Liver (tissue), 9 donors: ENCODE data around the gene ST3GAL3. TPM values are rescaled to one million over a fixed set of nuclear protein-coding genes. Genes with fewer than 3 reads are reported as not detected.

Experiments used
- DNase-seq: peaks from one replicate; pipeline ENCODE4 v3.0.0-alpha.2; 2017; ENCODE audit warnings: low spot score
- H3K27ac ChIP-seq, 2 donors: one replicate each; pipeline ENCODE4 v1.7.0; 2013; ENCODE audit warnings: inconsistent platforms in 2 of 2, low read length in 2 of 2, control low read depth in 1 of 2, low read depth in 1 of 2, mild to moderate bottlenecking in 1 of 2
- H3K27me3 ChIP-seq, 4 donors: one replicate each; pipeline versions ENCODE4 v1.6.1 to v1.7.0; 2013; ENCODE audit warnings: low read length in 3 of 4, inconsistent platforms in 1 of 4, mild to moderate bottlenecking in 1 of 4, moderate library complexity in 1 of 4; ENCODE audit not compliant: control insufficient read depth in 4 of 4, insufficient read depth in 4 of 4
- H3K36me3 ChIP-seq, 4 donors: one replicate each; pipeline versions ENCODE4 v1.6.1 to v1.7.0; 2013; ENCODE audit warnings: low read length in 3 of 4, mild to moderate bottlenecking in 3 of 4, low read depth in 1 of 4, moderate library complexity in 1 of 4; ENCODE audit not compliant: control insufficient read depth in 4 of 4, insufficient read depth in 3 of 4
- H3K4me1 ChIP-seq, 4 donors: one replicate each; pipeline versions ENCODE4 v1.6.1 to v1.7.0; 2013; ENCODE audit warnings: low read length in 3 of 4, mild to moderate bottlenecking in 3 of 4, moderate library complexity in 1 of 4; ENCODE audit not compliant: control insufficient read depth in 4 of 4, insufficient read depth in 4 of 4
- H3K4me3 ChIP-seq, 3 donors: one replicate each; pipeline versions ENCODE4 v1.6.1 to v1.7.0; 2013; ENCODE audit warnings: low read length in 3 of 3, control low read depth in 1 of 3, low read depth in 1 of 3, mild to moderate bottlenecking in 1 of 3
- H3K9ac ChIP-seq, 2 donors: one replicate each; pipeline ENCODE4 v1.7.0; 2013; ENCODE audit warnings: low read length in 2 of 2, mild to moderate bottlenecking in 2 of 2, moderate library complexity in 2 of 2, control low read depth in 1 of 2, low read depth in 1 of 2
- H3K9me3 ChIP-seq, 4 donors: one replicate each; pipeline versions ENCODE4 v1.6.1 to v1.7.0; 2013; ENCODE audit warnings: low read length in 3 of 4; ENCODE audit not compliant: control insufficient read depth in 4 of 4
- EGR1 ChIP-seq, 2 donors: IDR thresholded peaks; 2 replicates each; pipeline ENCODE4 v1.6.1; 2016 to 2018; ENCODE audit warnings: antibody characterized with exemption in 2 of 2, low read depth in 2 of 2
- FOXA1 ChIP-seq: IDR thresholded peaks from 2 replicates; pipeline ENCODE4 v1.6.1; 2016; ENCODE audit warnings: antibody characterized with exemption
- FOXA2 ChIP-seq: IDR thresholded peaks from 2 replicates; pipeline ENCODE4 v1.6.1; 2016; ENCODE audit warnings: antibody characterized with exemption
- HNF4A ChIP-seq, 2 donors: conservative IDR thresholded peaks; 2 replicates each; pipeline ENCODE4 v1.6.1; 2016; ENCODE audit warnings: antibody characterized with exemption in 2 of 2, mild to moderate bottlenecking in 2 of 2
- HNF4G ChIP-seq: IDR thresholded peaks from 2 replicates; pipeline ENCODE4 v1.6.1; 2016; ENCODE audit warnings: antibody characterized with exemption
- JUND ChIP-seq, 2 donors: IDR thresholded peaks; 2 replicates each; pipeline ENCODE4 v1.6.1; 2016; ENCODE audit warnings: antibody characterized with exemption in 2 of 2
- NR2F2 ChIP-seq: IDR thresholded peaks from 2 replicates; pipeline ENCODE4 v1.6.1; 2016; ENCODE audit warnings: antibody characterized with exemption
- RAD21 ChIP-seq, 2 donors: IDR thresholded peaks; 2 replicates each; pipeline ENCODE4 v1.6.1; 2016; ENCODE audit warnings: antibody characterized with exemption in 2 of 2, mild to moderate bottlenecking in 2 of 2
- RXRA ChIP-seq, 2 donors: IDR thresholded peaks; 2 replicates each; pipeline ENCODE4 v1.6.1; 2017 to 2018; ENCODE audit warnings: antibody characterized with exemption in 2 of 2, mild to moderate bottlenecking in 1 of 2
- SP1 ChIP-seq: IDR thresholded peaks from 2 replicates; pipeline ENCODE4 v1.6.1; 2018; ENCODE audit warnings: antibody characterized with exemption, mild to moderate bottlenecking
- TAF1 ChIP-seq: conservative IDR thresholded peaks from 2 replicates; pipeline ENCODE4 v1.6.1; 2016; ENCODE audit warnings: antibody characterized with exemption, mild to moderate bottlenecking
- YY1 ChIP-seq: IDR thresholded peaks from 2 replicates; pipeline ENCODE4 v1.6.1; 2016; ENCODE audit warnings: antibody characterized with exemption, mild to moderate bottlenecking
- WGBS: extraction: QIAGEN DNeasy Blood & Tissue Kit; methylation state at CpG from one replicate; pipeline ENCODE4 v1.1.7; 2013; 5-methylcytosine and 5-hydroxymethylcytosine counted together
- polyA plus RNA-seq, 2 donors: library from polyadenylated mRNA; stranded (reverse) in 1 of 2; unstranded in 1 of 2; fragments of 200-250 nt in 1 of 2; fragments of >200 nt in 1 of 2; fragmentation: Nextera tagmentation in 1 of 2; extraction: Ambion mirVana in 1 of 2; gene quantifications; one replicate each; pipeline versions ENCODE4 v1.2.1 to v1.2.3, GENCODE V29; 2013 to 2015
- total RNA-seq, 2 donors: library from RNA; depleted of rRNA; stranded (reverse); fragments of >200 nt; gene quantifications; one replicate each; pipeline ENCODE4 v1.2.3, GENCODE V29; 2014
- TF ChIP-seq, protein P1 (sequence below): fragments of 150-350 bp; IDR thresholded peaks from 2 replicates; pipeline ENCODE4 v1.5.1; 2017; ENCODE audit warnings: improper control_type of control experiment, low read depth, low read length; ENCODE audit not compliant: missing input control
- TF ChIP-seq, protein P2 (sequence below): IDR thresholded peaks from 2 replicates; pipeline ENCODE4 v1.6.1; 2016; ENCODE audit warnings: antibody characterized with exemption
- TF ChIP-seq, protein P3 (sequence below): IDR thresholded peaks from 2 replicates; pipeline ENCODE4 v1.6.1; 2016; ENCODE audit warnings: antibody characterized with exemption
- donor health status: healthy.
- donor health status: healthy.
- donor health status: healthy.
- donor health status: healthy.
- donor health status: healthy.

The ST3GAL3 gene
- total and polyA plus RNA-seq, 4 donors, result 4.9 to 11.4 (median 8.1) TPM

DNA sequence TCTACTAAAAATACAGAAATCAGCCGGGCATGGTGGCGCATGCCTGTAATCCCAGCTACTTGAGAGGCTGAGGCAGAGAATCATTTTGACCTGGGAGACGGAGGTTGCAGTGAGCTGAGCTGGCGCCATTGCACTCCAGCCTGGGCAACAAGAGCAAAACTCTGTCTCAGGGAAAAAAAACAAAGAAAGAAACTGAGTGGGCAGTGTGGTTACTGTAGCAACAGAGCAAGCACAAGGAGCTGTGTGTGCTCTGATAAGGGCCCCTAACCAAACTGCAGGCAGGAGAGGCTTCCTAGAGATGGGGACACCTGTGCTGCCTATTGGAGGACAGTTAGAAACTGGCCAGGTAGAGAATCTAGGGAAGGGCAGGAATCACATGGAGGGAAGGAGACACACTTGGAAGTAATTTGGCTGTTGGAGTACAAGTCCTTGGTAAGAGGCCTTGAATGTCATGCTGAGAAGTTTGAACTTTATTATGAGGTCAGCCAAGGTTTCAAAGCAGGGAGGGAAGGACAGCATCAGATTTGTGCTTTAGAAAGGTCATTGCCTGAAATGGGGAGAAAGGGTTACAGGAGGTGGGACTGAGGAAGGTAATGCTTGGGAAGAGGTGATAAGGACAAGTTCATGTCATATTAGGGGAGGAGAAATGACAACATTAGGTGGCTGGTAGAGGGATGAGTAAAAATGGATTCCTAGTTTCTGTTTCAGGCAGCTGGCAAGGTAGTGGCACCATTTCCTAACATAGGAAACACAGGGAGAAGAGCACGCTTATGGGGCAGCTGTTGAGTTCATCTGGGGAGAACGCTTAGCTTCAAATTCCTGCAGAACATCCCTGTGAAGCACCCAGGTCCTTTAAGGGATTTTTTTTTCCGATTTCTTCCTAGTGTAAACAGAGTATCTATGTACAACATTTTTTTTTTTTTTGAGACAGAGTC, 157.0 kb downstream of the ST3GAL3 start:
- H3K27ac ChIP-seq, result no peak overlapping the region
- H3K9ac ChIP-seq, result no peak overlapping the region
- WGBS, result 96% methylated on average over 7 of the region's 7 CpGs
- H3K4me1 ChIP-seq, result peaks cover 0 to 3% (median 0%) of the 10 kb centered on the region in 4 donors
- H3K9me3 ChIP-seq, result no peaks in the 10 kb centered on the region
- peaks cover 0 to 3% (median 0%) of the 10 kb centered on the region in 4 donors for H3K36me3 ChIP-seq
- H3K27me3 ChIP-seq, result no peaks in the 10 kb centered on the region
- no peak for TF ChIP-seq HNF4G
- TF ChIP-seq TAF1, result no peak
- TF ChIP-seq YY1, result no peak
- TF ChIP-seq, protein P1, sequence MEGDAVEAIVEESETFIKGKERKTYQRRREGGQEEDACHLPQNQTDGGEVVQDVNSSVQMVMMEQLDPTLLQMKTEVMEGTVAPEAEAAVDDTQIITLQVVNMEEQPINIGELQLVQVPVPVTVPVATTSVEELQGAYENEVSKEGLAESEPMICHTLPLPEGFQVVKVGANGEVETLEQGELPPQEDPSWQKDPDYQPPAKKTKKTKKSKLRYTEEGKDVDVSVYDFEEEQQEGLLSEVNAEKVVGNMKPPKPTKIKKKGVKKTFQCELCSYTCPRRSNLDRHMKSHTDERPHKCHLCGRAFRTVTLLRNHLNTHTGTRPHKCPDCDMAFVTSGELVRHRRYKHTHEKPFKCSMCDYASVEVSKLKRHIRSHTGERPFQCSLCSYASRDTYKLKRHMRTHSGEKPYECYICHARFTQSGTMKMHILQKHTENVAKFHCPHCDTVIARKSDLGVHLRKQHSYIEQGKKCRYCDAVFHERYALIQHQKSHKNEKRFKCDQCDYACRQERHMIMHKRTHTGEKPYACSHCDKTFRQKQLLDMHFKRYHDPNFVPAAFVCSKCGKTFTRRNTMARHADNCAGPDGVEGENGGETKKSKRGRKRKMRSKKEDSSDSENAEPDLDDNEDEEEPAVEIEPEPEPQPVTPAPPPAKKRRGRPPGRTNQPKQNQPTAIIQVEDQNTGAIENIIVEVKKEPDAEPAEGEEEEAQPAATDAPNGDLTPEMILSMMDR, result no peak
- no peak for TF ChIP-seq RAD21 (IDR thresholded peaks at IDR 0.05)
- TF ChIP-seq NR2F2, result no peak
- TF ChIP-seq FOXA2, result no peak
- no peak for TF ChIP-seq RXRA (IDR thresholded peaks at IDR 0.05)
- no peak for TF ChIP-seq EGR1 (IDR thresholded peaks at IDR 0.05; ENCODE audit: low read depth in 2 of 2)
- TF ChIP-seq, protein P2, sequence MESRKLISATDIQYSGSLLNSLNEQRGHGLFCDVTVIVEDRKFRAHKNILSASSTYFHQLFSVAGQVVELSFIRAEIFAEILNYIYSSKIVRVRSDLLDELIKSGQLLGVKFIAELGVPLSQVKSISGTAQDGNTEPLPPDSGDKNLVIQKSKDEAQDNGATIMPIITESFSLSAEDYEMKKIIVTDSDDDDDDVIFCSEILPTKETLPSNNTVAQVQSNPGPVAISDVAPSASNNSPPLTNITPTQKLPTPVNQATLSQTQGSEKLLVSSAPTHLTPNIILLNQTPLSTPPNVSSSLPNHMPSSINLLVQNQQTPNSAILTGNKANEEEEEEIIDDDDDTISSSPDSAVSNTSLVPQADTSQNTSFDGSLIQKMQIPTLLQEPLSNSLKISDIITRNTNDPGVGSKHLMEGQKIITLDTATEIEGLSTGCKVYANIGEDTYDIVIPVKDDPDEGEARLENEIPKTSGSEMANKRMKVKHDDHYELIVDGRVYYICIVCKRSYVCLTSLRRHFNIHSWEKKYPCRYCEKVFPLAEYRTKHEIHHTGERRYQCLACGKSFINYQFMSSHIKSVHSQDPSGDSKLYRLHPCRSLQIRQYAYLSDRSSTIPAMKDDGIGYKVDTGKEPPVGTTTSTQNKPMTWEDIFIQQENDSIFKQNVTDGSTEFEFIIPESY, result no peak
- no peak for TF ChIP-seq FOXA1
- TF ChIP-seq HNF4A (conservative IDR thresholded peaks at IDR 0.05), result no peak
- TF ChIP-seq SP1, result no peak
- no peak for TF ChIP-seq JUND (IDR thresholded peaks at IDR 0.05)
- H3K4me3 ChIP-seq, result no peak overlapping the region
- no peak for DNase-seq

DNA sequence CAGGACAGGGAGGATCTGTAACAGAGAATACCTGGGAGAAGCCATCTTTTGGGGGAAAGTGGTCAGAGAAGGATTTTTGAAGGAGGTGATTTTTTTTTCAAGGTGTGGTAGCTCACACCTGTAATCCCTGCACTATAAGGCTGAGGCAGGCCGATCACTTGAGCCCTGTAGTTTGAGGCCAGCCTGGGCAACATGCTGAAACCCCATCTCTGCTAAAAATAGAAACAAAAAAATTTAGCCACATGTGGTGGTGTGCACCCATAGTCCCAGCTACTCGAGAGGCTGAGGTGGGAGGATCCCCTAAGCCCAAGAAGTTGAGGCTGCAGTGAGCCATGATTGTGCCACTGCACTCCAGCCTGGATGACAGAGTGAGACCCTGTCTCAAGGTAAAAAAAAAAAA, 158.9 kb downstream of the ST3GAL3 start:
- Histone ChIP-seq H3K27ac (no peak overlapping the region), H3K36me3 (no peaks in the 10 kb centered on the region), H3K4me1 (peaks cover 0 to 3% (median 0%) of the 10 kb centered on the region in 4 donors), H3K9me3 (no peaks in the 10 kb centered on the region), H3K9ac (no peak overlapping the region), H3K27me3 (no peaks in the 10 kb centered on the region), H3K4me3 (no peak overlapping the region)
- DNase-seq, result no peak
- 96% methylated on average over 2 of the region's 2 CpGs for WGBS
- no peak for TF ChIP-seq HNF4A (conservative IDR thresholded peaks at IDR 0.05)
- no peak for TF ChIP-seq NR2F2
- TF ChIP-seq, protein P2, result no peak
- no peak for TF ChIP-seq RXRA (IDR thresholded peaks at IDR 0.05)
- TF ChIP-seq JUND (IDR thresholded peaks at IDR 0.05), result no peak
- TF ChIP-seq, protein P3, sequence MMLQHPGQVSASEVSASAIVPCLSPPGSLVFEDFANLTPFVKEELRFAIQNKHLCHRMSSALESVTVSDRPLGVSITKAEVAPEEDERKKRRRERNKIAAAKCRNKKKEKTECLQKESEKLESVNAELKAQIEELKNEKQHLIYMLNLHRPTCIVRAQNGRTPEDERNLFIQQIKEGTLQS, result no peak
